Endothelial cell of umbilical vein (primary cell): Measurements from ENCODE around the gene CPTP. TPM values are rescaled to one million over a fixed set of nuclear protein-coding genes. Genes with fewer than 3 reads are reported as not detected.

Source experiments
- BruUV-seq: library from RNA; stranded (reverse); fragments of 400-500 nt; replicated peaks from 2 replicates; lab custom pipeline; 2021; lab: Mats Ljungman, UMichigan
- CTCF ChIA-PET: fragments of 300-600, 350-600 bp; sonication (Branson Sonifier 250); formaldehyde crosslinking; loops from one replicate; lab custom pipeline; 2021; ENCODE audit warnings: antibody characterized with exemption, inconsistent platforms; lab: Charles Lee
- POLR2A ChIA-PET: fragments of 300-600, 350-600 bp; sonication (Branson Sonifier 250); formaldehyde crosslinking; loops from one replicate; lab custom pipeline; 2021; ENCODE audit warnings: antibody characterized with exemption, inconsistent platforms; lab: Charles Lee
- DNase-seq: peaks from one replicate; pipeline ENCODE4 v3.0.0-alpha.2; 2011; ENCODE audit warnings: low read depth, low spot score
- FAIRE-seq: peaks from 2 replicates; lab custom pipeline; 2011; peaks lifted over from hg19 to GRCh38; lab: Jason Lieb, UNC
- H2AFZ ChIP-seq: 2 replicates; pipeline ENCODE4 v1.6.0; 2012; ENCODE audit warnings: low read depth, low read length, control low read depth, inconsistent platforms
- H3K27ac ChIP-seq: 2 replicates; pipeline ENCODE4 v1.5.1; 2011; ENCODE audit warnings: low read depth, mild to moderate bottlenecking, control low read depth, low read length, moderate library complexity; ENCODE audit not compliant: insufficient read depth
- H3K27me3 ChIP-seq, 2 experiments: 2 replicates each; pipeline versions ENCODE4 v1.6.0 to v1.6.1; 2011; ENCODE audit warnings: low read length in 2 of 2, mixed read lengths in 1 of 2; ENCODE audit not compliant: control insufficient read depth in 2 of 2, insufficient read depth in 2 of 2
- H3K36me3 ChIP-seq, 2 experiments: 2 replicates in 1 of 2; 3 replicates in 1 of 2; pipeline ENCODE4 v1.5.1; 2011; ENCODE audit warnings: low read length in 2 of 2, mild to moderate bottlenecking in 1 of 2, moderate library complexity in 1 of 2; ENCODE audit not compliant: control insufficient read depth in 2 of 2, insufficient read depth in 2 of 2; ENCODE audit errors: extremely low read depth in 1 of 2
- H3K4me1 ChIP-seq: 3 replicates; pipeline ENCODE4 v1.5.1; 2011; ENCODE audit warnings: mild to moderate bottlenecking, low read length; ENCODE audit not compliant: control insufficient read depth, insufficient read depth; ENCODE audit errors: extremely low read depth
- H3K4me2 ChIP-seq: 2 replicates; pipeline ENCODE4 v1.6.1; 2011; ENCODE audit warnings: low read length, control low read depth, mixed read lengths; ENCODE audit not compliant: insufficient read depth
- H3K4me3 ChIP-seq, 3 experiments: fragments of 200-600 bp in 1 of 3; sonication (generic), shearing (Covaris generic) in 1 of 3; replicated peaks in 1 of 3; 2 replicates each; pipeline ENCODE4 v1.5.1; 2011 to 2016; ENCODE audit warnings: control low read depth in 3 of 3, low read length in 3 of 3, mild to moderate bottlenecking in 2 of 3, inconsistent platforms in 1 of 3, low read depth in 1 of 3, moderate library complexity in 1 of 3; ENCODE audit not compliant: insufficient read depth in 1 of 3
- H3K79me2 ChIP-seq: 2 replicates; pipeline ENCODE4 v1.6.0; 2012; ENCODE audit warnings: low read length, inconsistent platforms; ENCODE audit not compliant: control insufficient read depth, insufficient read depth
- H3K9ac ChIP-seq: replicated peaks from 2 replicates; pipeline ENCODE3; 2011; ENCODE audit warnings: low read length, control low read depth; ENCODE audit not compliant: insufficient read depth; ENCODE audit errors: extremely low read depth
- H3K9me1 ChIP-seq: replicated peaks from 3 replicates; pipeline ENCODE4 v1.6.0; 2011; ENCODE audit warnings: mild to moderate bottlenecking, low read length; ENCODE audit not compliant: control insufficient read depth, insufficient read depth; ENCODE audit errors: extremely low read depth
- H3K9me3 ChIP-seq: replicated peaks from 2 replicates; pipeline ENCODE4 v1.5.1; 2012; ENCODE audit warnings: low read length, inconsistent platforms; ENCODE audit not compliant: control insufficient read depth, insufficient read depth
- H4K20me1 ChIP-seq: replicated peaks from 2 replicates; pipeline ENCODE3; 2011; ENCODE audit warnings: mild to moderate bottlenecking, low read length; ENCODE audit not compliant: control insufficient read depth, insufficient read depth; ENCODE audit errors: extremely low read depth
- CTCF ChIP-seq, 2 donors: IDR thresholded peaks; 1 replicate in 1 of 2; 2 replicates in 1 of 2; pipeline ENCODE4 v1.5.1; 2011; ENCODE audit warnings: low read length in 2 of 2, mild to moderate bottlenecking in 2 of 2, moderate library complexity in 2 of 2, control low read depth in 1 of 2, inconsistent platforms in 1 of 2, low read depth in 1 of 2; ENCODE audit not compliant: insufficient read depth in 1 of 2; ENCODE audit errors: extremely low read depth in 1 of 2
- GATA2 ChIP-seq: IDR thresholded peaks from 2 replicates; pipeline ENCODE4 v1.7.0; 2011; ENCODE audit warnings: low read depth, mild to moderate bottlenecking, moderate library complexity, mixed read lengths, low read length; ENCODE audit not compliant: insufficient read length, insufficient read depth
- JUN ChIP-seq: IDR thresholded peaks from 2 replicates; pipeline ENCODE4 v1.6.1; 2011; ENCODE audit warnings: borderline replicate concordance, low read depth; ENCODE audit not compliant: insufficient read length, insufficient read depth
- MYC ChIP-seq: IDR thresholded peaks from one replicate; pipeline ENCODE4 v1.6.1; 2011; ENCODE audit warnings: mild to moderate bottlenecking, low read depth, low read length
- POLR2A ChIP-seq: IDR thresholded peaks from 2 replicates; pipeline ENCODE4 v1.6.1; 2012; ENCODE audit warnings: low read depth, mild to moderate bottlenecking, control low read depth, low read length
- POLR2AphosphoS5 ChIP-seq: IDR thresholded peaks from 2 replicates; pipeline ENCODE4 v1.6.1; 2012; ENCODE audit warnings: low read depth, mild to moderate bottlenecking, control low read depth, low read length, moderate library complexity; ENCODE audit not compliant: insufficient read depth
- dilution Hi-C: fragments of 300-500 bp; cut with MboI; formaldehyde crosslinking; loops from one replicate; pipeline ENCODE4 v1.15.0; 2019; ENCODE audit warnings: low sequenced_read_pairs; ENCODE audit not compliant: extremely low pct_ligation_motif_present
- intact Hi-C: fragments of 100-400 bp; cut with micrococcal nuclease; formaldehyde crosslinking; loops from one replicate; pipeline ENCODE4 v1.10.0; 2022
- polyA plus RNA-seq, 4 experiments: library from polyadenylated mRNA; depleted of rRNA in 3 of 4; stranded (reverse) in 3 of 4; unstranded in 1 of 4; fragments of >200 nt; gene quantifications; 2 replicates each; pipeline versions ENCODE4 v1.2.1 to v1.2.3, GENCODE V29; 2011 to 2012; ENCODE audit warnings: missing spikeins in 1 of 4
- total RNA-seq: library from RNA; stranded (reverse); gene quantifications from 2 replicates; pipeline ENCODE4 v1.2.3, GENCODE V29; 2021
- TF ChIP-seq, protein P1 (sequence below): IDR thresholded peaks from 2 replicates; pipeline ENCODE4 v1.6.1; 2011; ENCODE audit not compliant: insufficient read depth, insufficient read length

The CPTP gene
- total and polyA plus RNA-seq, 2 donors (not counting 3 experiments of a cell fraction or from before 2014, with no cell fraction given), result 20.9 to 29.5 TPM

GRCh38 chr1:1365875-1366698, 41.5 kb downstream of the CPTP start:
- BruUV-seq, result no TSS peak
- Histone ChIP-seq H3K9ac (no peak overlapping the region), H3K4me3 (no peak overlapping the region), H3K36me3 (no peaks in the 10 kb centered on the region), H3K4me2 (no peak overlapping the region), H4K20me1 (no peaks in the 10 kb centered on the region), H3K9me1 (no peaks in the 10 kb centered on the region), H3K79me2 (no peaks in the 10 kb centered on the region), H3K4me1 (no peaks in the 10 kb centered on the region), H3K9me3 (peaks cover 3% of the 10 kb centered on the region), H2AFZ (no peak overlapping the region), H3K27ac (no peak overlapping the region), H3K27me3 (no peaks in the 10 kb centered on the region)
- POLR2A ChIA-PET, result interaction anchor here (1.1 to 1.3 kb wide), 2 partner anchors 9 to 11 kb away, joined by 3 read pairs; partner anchors contain the start of gene AURKAIP1
- DNase-seq (no peak), FAIRE-seq (no peak)
- TF ChIP-seq POLR2AphosphoS5, result no peak
- TF ChIP-seq GATA2, result no peak
- TF ChIP-seq MYC, result no peak
- TF ChIP-seq, protein P1, sequence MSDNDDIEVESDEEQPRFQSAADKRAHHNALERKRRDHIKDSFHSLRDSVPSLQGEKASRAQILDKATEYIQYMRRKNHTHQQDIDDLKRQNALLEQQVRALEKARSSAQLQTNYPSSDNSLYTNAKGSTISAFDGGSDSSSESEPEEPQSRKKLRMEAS, result no peak
- intact Hi-C loops (no loop called here), dilution Hi-C loops (no loop called here)
- CTCF ChIA-PET, result no interaction called here

- Histone ChIP-seq H3K4me3 (no peak overlapping the region), H3K79me2 (no peaks in the 10 kb centered on the region), H3K4me2 (no peak overlapping the region), H3K27me3 (no peaks in the 10 kb centered on the region), H3K9me1 (no peaks in the 10 kb centered on the region), H4K20me1 (no peaks in the 10 kb centered on the region), H3K36me3 (no peaks in the 10 kb centered on the region), H3K9ac (no peak overlapping the region), H3K4me1 (no peaks in the 10 kb centered on the region), H2AFZ (no peak overlapping the region), H3K27ac (no peak overlapping the region), H3K9me3 (peaks cover 3% of the 10 kb centered on the region)
- intact Hi-C loops (no loop called here), dilution Hi-C loops (no loop called here)
- ChIA-PET POLR2A (no interaction called here), CTCF (no interaction called here)
- no peak for DNase-seq
- FAIRE-seq, result no peak
- BruUV-seq, result no TSS peak
- TF ChIP-seq GATA2, result no peak
- TF ChIP-seq MYC, result no peak
- TF ChIP-seq CTCF (IDR thresholded peaks at IDR 0.05; ENCODE audit: extremely low read depth in 1 of 2, insufficient read depth in 1 of 2, low read depth in 1 of 2, low read length in 2 of 2), result no peak
- TF ChIP-seq POLR2A, result no peak
- TF ChIP-seq, protein P1, result no peak
- no peak for TF ChIP-seq JUN
These were observed 42.1 kb downstream of the CPTP start for GRCh38 chr1:1366699-1367066.
